GM12892 (cell line): Measurements from ENCODE around the gene C2orf74.
"Not testable (repeated sequence)": the region's sequence is repeated elsewhere in the genome, so short reads cannot be mapped to it uniquely, and the experiment has no call there.

Experiments used
- DNase-seq: peaks from one replicate; pipeline ENCODE4 v3.0.0; 2011; ENCODE audit not compliant: insufficient read length
- FAIRE-seq: peaks from 2 replicates; lab custom pipeline; 2011; peaks lifted over from hg19 to GRCh38; lab: Jason Lieb, UNC
- POLR2A ChIP-seq: IDR thresholded peaks from 2 replicates; pipeline ENCODE4 v1.6.1; 2011; ENCODE audit warnings: low read depth, low read length, control low read depth
- POLR2AphosphoS5 ChIP-seq: IDR thresholded peaks from 2 replicates; pipeline ENCODE4 v1.6.1; 2011; ENCODE audit warnings: low read depth, low read length, control low read depth
- TAF1 ChIP-seq: IDR thresholded peaks from 2 replicates; pipeline ENCODE4 v1.6.1; 2011; ENCODE audit warnings: low read depth, mild to moderate bottlenecking, control low read depth, low read length, borderline replicate concordance

C2orf74 gene

DNA sequence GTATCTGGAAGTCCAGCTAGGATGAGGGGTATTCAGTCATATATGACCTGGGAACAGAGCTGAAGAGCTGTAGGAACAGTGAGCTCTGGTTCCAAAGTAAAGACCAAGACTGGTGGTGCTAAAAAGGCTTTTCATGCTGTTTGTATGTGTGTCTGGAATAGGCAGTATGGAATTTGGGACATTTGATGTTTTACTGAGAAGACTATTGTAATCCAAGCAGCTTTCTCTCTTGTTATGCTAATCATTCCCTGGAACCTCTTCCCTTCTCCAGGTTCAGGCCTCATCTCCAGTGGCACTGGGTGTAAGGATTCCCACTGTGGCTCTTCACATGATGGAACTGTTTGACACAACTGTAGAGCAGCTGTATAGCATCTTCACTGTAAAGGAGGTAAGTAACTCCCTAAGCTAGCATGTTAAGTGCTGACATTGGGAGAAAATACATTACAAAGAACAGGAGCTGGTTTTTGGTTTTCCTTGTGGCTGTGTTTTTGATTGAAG is 23.3 kb downstream of the C2orf74 start:
- no peak for FAIRE-seq
- TF ChIP-seq POLR2A, result no peak
- TF ChIP-seq POLR2AphosphoS5, result no peak
- TF ChIP-seq TAF1, result no peak

DNA sequence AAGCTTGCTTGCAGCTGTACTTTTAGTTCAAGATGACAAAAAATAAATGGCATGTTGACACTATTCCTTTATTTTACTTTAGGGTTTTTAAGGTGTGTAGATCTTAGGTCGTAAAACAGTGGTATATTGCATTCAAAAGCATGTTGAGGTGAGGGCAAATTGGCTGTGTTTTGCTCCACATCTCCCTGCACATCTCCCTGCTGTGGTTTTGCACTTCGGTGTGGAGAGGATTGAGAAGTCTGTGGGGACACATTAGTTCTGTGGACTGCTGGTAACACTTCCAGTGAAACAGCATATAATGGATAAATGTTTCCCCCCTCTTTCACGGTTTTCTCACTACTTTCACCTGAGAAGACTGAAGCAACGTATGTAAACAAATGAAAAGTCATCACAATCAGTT is 25.1 kb downstream of the C2orf74 start:
- no peak for TF ChIP-seq POLR2AphosphoS5
- no peak for TF ChIP-seq TAF1
- TF ChIP-seq POLR2A, result no peak
- no peak for DNase-seq
- FAIRE-seq, result no peak

More for the DNA sequence above, 23.3 kb downstream of the C2orf74 start:
- no peak for DNase-seq

DNA sequence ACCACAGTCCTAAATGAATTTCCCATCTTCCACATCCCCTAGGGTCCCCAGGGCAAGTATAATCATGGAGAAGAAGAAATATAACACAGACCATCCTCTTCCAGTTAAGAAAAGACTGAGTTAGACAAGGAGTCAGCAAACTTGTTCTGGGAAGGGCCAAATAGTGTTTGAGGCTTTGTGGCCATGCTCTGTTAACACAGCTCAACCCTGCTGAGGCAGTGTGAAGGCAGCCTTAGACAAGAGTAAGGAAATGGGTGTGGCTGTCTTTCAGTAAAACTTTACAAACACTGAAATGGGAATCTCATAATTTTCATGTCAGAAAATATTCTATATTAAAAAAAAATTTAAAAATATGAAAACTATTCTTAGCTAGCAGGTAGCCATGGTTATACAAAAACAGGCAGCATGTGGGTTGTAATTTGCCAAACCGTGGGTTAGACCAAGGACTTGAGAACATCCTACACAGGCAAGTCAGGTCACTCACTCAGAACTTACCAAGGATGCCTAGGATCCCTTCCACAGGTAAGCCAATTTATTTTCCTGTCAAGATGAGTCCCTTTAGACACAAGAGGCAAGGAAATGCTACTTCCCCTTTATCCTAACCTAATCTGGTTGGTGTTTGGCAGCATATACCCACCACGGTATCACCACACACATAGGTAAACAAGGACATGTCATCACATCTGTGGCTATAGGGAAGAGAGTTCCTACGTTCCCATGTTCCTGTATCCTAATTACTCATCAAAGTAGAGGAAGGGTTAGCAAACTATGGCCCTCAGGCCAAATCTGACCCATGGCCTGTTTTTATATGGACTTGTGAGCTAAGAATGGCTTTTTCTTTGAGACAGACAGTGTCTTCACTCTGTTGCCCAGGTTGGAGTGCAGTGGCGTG is 31.9 kb downstream of the C2orf74 start:
- TF ChIP-seq POLR2AphosphoS5 (no peak), TAF1 (no peak), POLR2A (no peak)
- FAIRE-seq (peak; percentile 21), DNase-seq (no peak)

DNA sequence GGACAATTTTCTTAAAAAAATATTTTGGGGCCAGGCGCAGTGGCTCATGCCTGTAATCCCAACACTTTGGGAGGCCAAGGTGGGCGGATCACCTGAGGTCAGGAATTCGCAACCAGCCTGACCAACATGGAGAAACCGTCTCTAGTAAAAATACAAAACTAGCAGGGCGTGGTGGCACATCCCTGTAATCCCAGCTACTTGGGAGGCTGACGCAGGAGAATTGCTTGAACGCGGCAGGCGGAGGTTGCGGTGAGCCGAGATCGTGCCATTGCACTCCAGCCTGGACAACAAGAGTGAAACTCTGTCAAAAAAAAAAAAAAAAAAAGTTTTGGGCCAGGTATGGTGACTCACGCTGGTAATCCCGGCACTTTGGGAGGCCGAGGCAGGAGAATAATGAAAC is 32.7 kb downstream of the C2orf74 start:
- DNase-seq, FAIRE-seq: not testable (repeated sequence)

DNA sequence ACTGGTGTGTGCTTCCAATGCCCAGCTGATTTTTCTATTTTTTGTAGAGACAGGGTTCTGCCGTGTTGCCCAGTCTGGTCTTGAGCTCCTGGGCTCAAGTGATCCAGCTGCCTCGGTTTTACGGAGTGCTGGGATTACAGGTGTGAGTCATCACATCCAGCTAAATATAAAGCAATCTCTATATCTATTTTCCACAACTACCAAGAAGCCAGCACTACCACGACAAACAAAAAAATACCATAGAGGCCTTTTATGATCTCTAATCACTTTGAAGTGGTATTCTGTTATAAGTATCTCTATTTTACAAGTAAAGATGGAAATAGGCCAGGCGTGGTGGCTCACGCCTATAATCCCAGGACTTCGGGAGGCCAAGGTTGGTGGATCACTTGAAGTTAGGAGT is 34.7 kb downstream of the C2orf74 start:
- TF ChIP-seq TAF1 (no peak), POLR2A (no peak)
- FAIRE-seq (no peak), DNase-seq (no peak)

DNA sequence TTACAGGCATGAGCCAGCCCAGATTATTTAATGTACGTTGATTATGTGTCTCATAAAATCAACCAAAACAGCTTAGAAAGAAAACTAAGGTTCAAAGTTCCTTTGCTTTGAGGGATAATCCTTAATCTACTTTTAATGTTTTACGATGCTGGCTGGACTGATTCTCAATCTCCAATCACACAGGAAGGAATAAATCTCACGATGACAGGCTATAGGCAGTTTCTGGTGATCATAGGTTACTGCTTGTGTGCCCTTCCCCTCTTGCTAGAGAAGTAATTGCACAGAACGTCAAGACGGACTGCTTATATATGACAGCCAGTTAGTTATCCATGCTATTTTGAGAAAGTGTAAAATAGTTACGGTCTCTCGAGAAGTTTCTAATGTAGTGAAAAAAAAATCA is 43.1 kb downstream of the C2orf74 start:
- DNase-seq (no peak), FAIRE-seq (no peak)
- TF ChIP-seq POLR2AphosphoS5 (no peak), POLR2A (no peak), TAF1 (no peak)

DNA sequence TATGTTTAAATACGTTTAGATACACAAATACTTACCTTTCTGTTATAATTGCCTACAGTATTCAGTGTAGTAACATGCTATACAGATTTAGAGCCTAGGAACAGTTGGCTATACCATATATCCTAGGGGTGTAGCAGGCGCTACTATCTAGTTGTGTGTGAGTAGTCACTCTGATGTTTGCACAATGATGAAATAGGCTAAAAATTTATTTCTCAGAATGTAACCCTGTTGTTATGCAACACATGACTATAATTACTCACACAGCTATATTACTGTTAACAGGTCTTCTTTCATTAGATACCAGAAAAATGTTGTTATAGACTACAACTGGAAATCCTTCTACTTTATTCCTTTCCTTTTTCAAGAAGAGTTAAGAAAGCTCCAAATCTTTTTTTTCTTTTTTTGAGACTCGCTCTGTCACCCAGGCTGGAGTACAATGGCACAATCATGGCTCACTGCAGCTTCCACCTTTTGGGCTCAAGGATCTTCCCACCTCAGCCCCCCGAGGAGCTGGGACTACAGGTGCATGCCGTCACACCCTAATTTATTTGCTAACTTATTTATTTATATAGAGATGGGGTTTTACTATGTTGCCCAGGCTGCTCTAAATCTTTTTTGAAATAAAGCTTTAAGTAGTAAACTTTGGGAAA is 48.5 kb downstream of the C2orf74 start:
- FAIRE-seq, result no peak
- no peak for TF ChIP-seq POLR2AphosphoS5
- TF ChIP-seq POLR2A, result no peak
- no peak for TF ChIP-seq TAF1
- DNase-seq, result no peak

DNA sequence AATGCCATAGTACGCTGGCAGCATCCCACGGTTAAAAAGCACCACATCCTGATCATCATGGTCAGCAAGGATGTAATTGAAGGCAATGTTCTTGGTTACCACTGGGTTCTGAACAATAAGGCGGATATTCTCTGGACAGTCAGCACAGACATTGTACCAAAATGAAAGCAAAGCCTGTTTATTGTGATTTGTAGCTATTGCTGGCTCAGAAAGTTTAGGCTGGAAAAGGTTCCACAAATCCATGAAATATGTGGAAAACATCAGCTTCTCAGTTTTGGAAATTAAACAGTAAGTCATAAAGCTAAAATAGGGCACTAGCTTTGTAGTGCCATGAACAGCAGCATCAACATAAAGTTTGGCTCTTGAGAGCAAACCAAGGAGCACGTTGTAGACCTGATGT is 52.2 kb downstream of the C2orf74 start:
- no peak for FAIRE-seq
- TF ChIP-seq TAF1 (no peak), POLR2A (no peak), POLR2AphosphoS5 (no peak)
- no peak for DNase-seq
